ENCODE data around the gene HRH1. TPM values are rescaled to one million over a fixed set of nuclear protein-coding genes. Genes with fewer than 3 reads are reported as not detected.

HRH1 gene
- total and polyA plus RNA-seq, 9 donors, result 3.4 to 24.1 (median 6.0) TPM

DNA sequence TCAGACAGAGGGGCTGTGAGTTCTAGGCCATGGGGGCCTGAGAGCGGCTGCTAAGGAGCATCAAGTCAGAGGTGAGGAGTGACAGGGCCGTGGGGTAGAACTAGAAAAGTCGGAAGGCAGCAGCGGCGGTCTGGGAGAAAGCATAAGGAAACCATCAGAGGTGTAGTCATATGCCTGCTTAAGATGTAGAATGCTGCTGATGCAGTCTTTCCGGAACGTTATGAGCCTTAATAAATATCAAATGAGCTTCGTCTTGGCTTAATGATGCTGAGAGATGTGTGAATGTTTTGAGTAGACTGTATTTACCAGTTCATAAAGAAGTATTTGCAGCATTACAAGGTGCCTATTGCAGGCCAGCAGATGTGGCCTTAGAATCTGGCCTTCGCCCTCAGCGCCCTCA lies 133.1 kb downstream of the HRH1 start:
- no peaks in the 10 kb centered on the region for H3K36me3 ChIP-seq
- H3K27me3 ChIP-seq, result no peaks in the 10 kb centered on the region
- intact Hi-C loops (cut with DNase I), result no loop called here
- H3K4me1 ChIP-seq (ENCODE audit: insufficient read depth), result peaks cover 22% of the 10 kb centered on the region
- H3K9me3 ChIP-seq, result no peaks in the 10 kb centered on the region
- no peak overlapping the region for H3K4me3 ChIP-seq
- TF ChIP-seq, protein P1, sequence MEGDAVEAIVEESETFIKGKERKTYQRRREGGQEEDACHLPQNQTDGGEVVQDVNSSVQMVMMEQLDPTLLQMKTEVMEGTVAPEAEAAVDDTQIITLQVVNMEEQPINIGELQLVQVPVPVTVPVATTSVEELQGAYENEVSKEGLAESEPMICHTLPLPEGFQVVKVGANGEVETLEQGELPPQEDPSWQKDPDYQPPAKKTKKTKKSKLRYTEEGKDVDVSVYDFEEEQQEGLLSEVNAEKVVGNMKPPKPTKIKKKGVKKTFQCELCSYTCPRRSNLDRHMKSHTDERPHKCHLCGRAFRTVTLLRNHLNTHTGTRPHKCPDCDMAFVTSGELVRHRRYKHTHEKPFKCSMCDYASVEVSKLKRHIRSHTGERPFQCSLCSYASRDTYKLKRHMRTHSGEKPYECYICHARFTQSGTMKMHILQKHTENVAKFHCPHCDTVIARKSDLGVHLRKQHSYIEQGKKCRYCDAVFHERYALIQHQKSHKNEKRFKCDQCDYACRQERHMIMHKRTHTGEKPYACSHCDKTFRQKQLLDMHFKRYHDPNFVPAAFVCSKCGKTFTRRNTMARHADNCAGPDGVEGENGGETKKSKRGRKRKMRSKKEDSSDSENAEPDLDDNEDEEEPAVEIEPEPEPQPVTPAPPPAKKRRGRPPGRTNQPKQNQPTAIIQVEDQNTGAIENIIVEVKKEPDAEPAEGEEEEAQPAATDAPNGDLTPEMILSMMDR (IDR thresholded peaks at IDR 0.05), result no peak
- TF ChIP-seq EP300 (IDR thresholded peaks at IDR 0.05), result no peak
- TF ChIP-seq POLR2A (IDR thresholded peaks at IDR 0.05), result no peak
- H3K27ac ChIP-seq, result no peak overlapping the region
- DNase-seq, result no peak
- 71 to 75% (median 72%) methylated on average over 9 to 10 of the region's 10 CpGs for WGBS, 3 donors

DNA sequence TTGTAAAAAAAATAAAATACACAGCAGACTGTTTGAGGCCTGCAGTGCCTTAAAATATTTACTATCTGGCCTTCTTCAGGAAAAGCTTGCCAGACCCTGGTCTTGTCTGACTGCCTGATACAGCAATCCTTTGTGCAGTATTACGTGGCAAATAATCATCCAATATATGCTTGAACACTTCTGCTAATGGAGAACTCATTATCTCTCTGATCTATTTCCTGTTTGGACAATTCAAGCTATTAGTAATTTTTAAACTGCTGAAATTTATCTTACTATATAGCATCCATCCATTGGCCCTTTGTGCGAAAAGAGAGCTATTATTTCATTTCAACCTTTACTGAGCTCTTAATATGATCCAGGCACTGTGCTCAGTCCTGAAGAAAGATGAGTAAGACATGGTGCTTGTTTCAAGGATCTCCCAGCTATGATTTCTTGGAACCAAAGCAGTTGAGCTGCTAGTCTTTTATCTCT lies 133.8 kb downstream of the HRH1 start:
- intact Hi-C loops (cut with DNase I), result no loop called here
- H3K27ac ChIP-seq, result peak overlapping the region in 1 of 2 donors; percentile 52

DNA sequence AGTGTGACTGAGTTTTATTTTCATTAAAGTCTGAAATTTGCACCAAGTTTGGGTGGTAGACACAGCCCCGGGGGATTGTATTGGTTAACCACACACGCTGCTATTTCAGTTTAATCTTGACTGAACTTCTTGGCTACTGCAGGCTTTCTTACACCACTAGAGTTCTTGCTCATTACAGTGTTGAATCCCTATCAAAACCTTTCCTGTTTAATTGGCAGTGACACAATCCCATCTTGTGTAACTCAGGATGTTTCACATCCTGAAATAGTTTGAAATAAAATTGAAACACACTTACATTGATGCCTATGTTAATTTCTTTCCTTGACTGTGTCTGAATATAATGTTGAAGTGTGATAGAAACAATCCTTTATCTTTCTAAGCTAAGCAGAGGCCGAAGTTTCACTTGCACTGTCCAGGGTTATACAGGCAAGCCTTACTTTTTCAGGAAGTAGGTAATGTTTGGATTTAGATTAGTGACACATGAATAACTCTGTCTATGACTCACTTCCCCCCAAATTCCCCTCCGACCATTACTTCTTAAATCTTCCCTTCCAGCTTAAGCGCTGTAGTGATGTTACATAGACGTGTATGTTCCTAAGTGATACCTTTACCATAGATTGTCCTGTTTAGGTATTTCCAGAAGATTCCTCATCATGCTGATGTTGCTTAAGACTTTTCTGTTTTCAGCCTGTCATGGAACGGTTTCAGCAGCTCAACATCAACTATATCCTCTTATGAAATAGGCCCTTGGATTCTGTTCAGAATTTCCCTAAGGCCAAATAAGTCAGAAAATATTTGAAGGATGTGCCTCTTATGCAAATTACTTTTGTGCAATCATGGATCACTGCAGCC lies 134.7 kb downstream of the HRH1 start:
- WGBS, 3 donors, result 8 to 19% (median 16%) methylated on average over 7 of the region's 7 CpGs
- H3K27me3 ChIP-seq, result no peaks in the 10 kb centered on the region
- H3K4me1 ChIP-seq (ENCODE audit: insufficient read depth), result peaks cover 16% of the 10 kb centered on the region
- peak overlapping the region in 1 of 2 donors; percentile 52 for H3K27ac ChIP-seq
- TF ChIP-seq, protein P1 (IDR thresholded peaks at IDR 0.05), result peak in 1 of 3 donors; percentile 13
- TF ChIP-seq POLR2A (IDR thresholded peaks at IDR 0.05) (no peak), EP300 (IDR thresholded peaks at IDR 0.05) (no peak)
- no peak overlapping the region for H3K4me3 ChIP-seq
- peak in 1 of 5 donors; percentile 37 for DNase-seq
- H3K36me3 ChIP-seq, result no peaks in the 10 kb centered on the region
- no peaks in the 10 kb centered on the region for H3K9me3 ChIP-seq
- intact Hi-C loops (cut with DNase I), result no loop called here

More for the DNA sequence above, 133.8 kb downstream of the HRH1 start:
- Histone ChIP-seq H3K36me3 (no peaks in the 10 kb centered on the region), H3K9me3 (no peaks in the 10 kb centered on the region), H3K4me3 (no peak overlapping the region), H3K27me3 (no peaks in the 10 kb centered on the region), H3K4me1 (ENCODE audit: insufficient read depth) (peaks cover 22% of the 10 kb centered on the region)
- no peak for DNase-seq
- no peak for TF ChIP-seq EP300 (IDR thresholded peaks at IDR 0.05)
- TF ChIP-seq, protein P1 (IDR thresholded peaks at IDR 0.05), result no peak
- TF ChIP-seq POLR2A (IDR thresholded peaks at IDR 0.05), result no peak
- 56 to 65% (median 58%) methylated on average over 2 of the region's 2 CpGs for WGBS, 3 donors

DNA sequence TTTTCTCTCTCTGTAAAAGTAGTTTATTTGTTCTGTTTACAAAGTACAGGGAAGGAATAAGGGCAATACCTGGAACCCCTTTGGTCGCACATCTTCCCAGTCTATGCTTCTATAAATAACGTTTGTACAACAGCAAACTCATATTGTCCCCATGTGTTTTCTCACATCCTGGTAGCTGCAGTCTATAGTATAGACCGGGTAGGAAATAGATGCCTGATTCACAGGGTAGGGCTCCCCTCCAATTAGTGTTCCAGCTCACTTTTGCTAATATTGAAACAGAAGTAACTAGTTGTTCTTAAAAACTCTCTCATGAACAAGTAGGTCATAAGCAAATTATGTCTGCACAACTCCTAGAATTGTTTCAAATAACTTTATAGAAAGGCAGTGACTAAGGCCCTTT lies 135.6 kb downstream of the HRH1 start:
- WGBS, 3 donors, result 83 to 90% (median 89%) methylated on average over 3 of the region's 3 CpGs
- intact Hi-C loops (cut with DNase I), result no loop called here
- no peak for TF ChIP-seq EP300 (IDR thresholded peaks at IDR 0.05)
- no peak for TF ChIP-seq POLR2A (IDR thresholded peaks at IDR 0.05)
- TF ChIP-seq, protein P1 (IDR thresholded peaks at IDR 0.05), result no peak

More for the DNA sequence above, 135.6 kb downstream of the HRH1 start:
- H3K9me3 ChIP-seq, result no peaks in the 10 kb centered on the region
- no peaks in the 10 kb centered on the region for H3K27me3 ChIP-seq
- no peak for DNase-seq
- peak overlapping the region in 1 of 2 donors; percentile 52 for H3K27ac ChIP-seq
- H3K4me1 ChIP-seq (ENCODE audit: insufficient read depth), result peaks cover 16% of the 10 kb centered on the region
- H3K4me3 ChIP-seq, result no peak overlapping the region
- no peaks in the 10 kb centered on the region for H3K36me3 ChIP-seq

All from ovary (tissue), 9 donors.